ENCODE measurements around the gene DDX25.

DDX25 gene

DNA sequence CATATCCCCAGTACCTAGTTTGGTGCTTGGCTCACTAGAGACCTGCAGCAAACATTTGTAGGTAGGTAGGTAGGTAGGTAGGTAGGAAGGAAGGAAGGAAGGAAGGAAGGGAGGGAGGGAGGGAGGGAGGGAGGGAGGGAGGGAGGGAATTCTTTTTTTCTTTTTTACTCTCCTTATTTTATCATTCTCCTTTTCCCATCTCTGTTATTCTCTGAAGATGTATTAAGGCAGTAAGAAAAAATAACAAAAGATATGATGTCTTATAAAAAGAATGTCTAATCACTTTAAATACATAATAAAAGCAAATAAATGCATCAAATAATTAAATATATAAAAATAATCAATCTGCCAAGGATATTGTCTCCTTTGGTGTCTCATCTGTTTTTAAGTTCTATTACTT, 70.0 kb downstream of the DDX25 start:
- H3K27me3 ChIP-seq (ENCODE audit: low read length): no peaks in the 10 kb centered on the region

DNA sequence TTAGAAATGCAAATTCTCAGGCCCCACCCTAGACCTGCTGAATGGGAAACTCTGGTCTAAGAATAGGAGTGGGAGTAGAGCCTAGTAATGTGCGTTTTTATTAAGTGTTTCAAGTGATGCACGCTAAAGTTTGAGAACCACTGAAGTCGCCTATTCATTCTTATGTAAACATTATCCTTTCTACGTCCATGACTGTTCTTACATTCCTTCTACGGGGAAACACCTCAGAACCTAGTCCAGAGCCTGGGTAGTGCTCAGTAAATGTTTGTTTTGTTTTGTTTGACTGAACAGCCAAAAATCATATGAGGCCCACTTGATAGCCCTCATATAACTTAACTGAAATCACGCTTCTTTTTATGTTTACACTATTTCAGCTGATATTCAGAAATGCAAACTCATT, 71.3 kb downstream of the DDX25 start:
- Histone ChIP-seq H3K79me2 (ENCODE audit: insufficient read depth, low read length) (no peaks in the 10 kb centered on the region), H3K4me2 (ENCODE audit: low read depth, low read length, poor library complexity, severe bottlenecking) (no peak overlapping the region), H4K20me1 (ENCODE audit: low read depth, low read length) (no peaks in the 10 kb centered on the region), H3K36me3 (ENCODE audit: low read length) (no peaks in the 10 kb centered on the region), H3F3A (ENCODE audit: insufficient read depth) (no peaks in the 10 kb centered on the region), H2AFZ (ENCODE audit: low read depth, low read length, severe bottlenecking) (no peak overlapping the region), H3K9me3 (ENCODE audit: insufficient read depth, low read length) (no peaks in the 10 kb centered on the region), H3K4me3 (ENCODE audit: insufficient read depth, low read length, poor library complexity, severe bottlenecking) (no peak overlapping the region), H3K27ac (ENCODE audit: low read depth, low read length) (no peak overlapping the region), H3K27me3 (ENCODE audit: low read length) (no peaks in the 10 kb centered on the region), H3K9ac (ENCODE audit: low read length) (no peak overlapping the region), H3K9me2 (replicated peaks; ENCODE audit: insufficient read depth, low read length) (no peaks in the 10 kb centered on the region)
- TF ChIP-seq, protein P1, sequence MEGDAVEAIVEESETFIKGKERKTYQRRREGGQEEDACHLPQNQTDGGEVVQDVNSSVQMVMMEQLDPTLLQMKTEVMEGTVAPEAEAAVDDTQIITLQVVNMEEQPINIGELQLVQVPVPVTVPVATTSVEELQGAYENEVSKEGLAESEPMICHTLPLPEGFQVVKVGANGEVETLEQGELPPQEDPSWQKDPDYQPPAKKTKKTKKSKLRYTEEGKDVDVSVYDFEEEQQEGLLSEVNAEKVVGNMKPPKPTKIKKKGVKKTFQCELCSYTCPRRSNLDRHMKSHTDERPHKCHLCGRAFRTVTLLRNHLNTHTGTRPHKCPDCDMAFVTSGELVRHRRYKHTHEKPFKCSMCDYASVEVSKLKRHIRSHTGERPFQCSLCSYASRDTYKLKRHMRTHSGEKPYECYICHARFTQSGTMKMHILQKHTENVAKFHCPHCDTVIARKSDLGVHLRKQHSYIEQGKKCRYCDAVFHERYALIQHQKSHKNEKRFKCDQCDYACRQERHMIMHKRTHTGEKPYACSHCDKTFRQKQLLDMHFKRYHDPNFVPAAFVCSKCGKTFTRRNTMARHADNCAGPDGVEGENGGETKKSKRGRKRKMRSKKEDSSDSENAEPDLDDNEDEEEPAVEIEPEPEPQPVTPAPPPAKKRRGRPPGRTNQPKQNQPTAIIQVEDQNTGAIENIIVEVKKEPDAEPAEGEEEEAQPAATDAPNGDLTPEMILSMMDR (IDR thresholded peaks at IDR 0.05; ENCODE audit: insufficient read depth, low read length, poor library complexity, severe bottlenecking): no peak
- TF ChIP-seq EZH2phosphoT487 (conservative IDR thresholded peaks at IDR 0.05; ENCODE audit: low read length): no peak

More for the DNA sequence above, 70.0 kb downstream of the DDX25 start:
- Histone ChIP-seq H3K9me3 (ENCODE audit: insufficient read depth, low read length) (no peaks in the 10 kb centered on the region), H3K79me2 (ENCODE audit: insufficient read depth, low read length) (no peaks in the 10 kb centered on the region), H3K9me2 (replicated peaks; ENCODE audit: insufficient read depth, low read length) (no peaks in the 10 kb centered on the region), H3K4me2 (ENCODE audit: low read depth, low read length, poor library complexity, severe bottlenecking) (no peak overlapping the region), H4K20me1 (ENCODE audit: low read depth, low read length) (no peaks in the 10 kb centered on the region), H2AFZ (ENCODE audit: low read depth, low read length, severe bottlenecking) (no peak overlapping the region), H3K4me3 (ENCODE audit: insufficient read depth, low read length, poor library complexity, severe bottlenecking) (no peak overlapping the region), H3K36me3 (ENCODE audit: low read length) (no peaks in the 10 kb centered on the region), H3K9ac (ENCODE audit: low read length) (no peak overlapping the region), H3F3A (ENCODE audit: insufficient read depth) (no peaks in the 10 kb centered on the region), H3K27ac (ENCODE audit: low read depth, low read length) (no peak overlapping the region)
- TF ChIP-seq, protein P1 (IDR thresholded peaks at IDR 0.05; ENCODE audit: insufficient read depth, low read length, poor library complexity, severe bottlenecking): no peak
- no peak for TF ChIP-seq EZH2phosphoT487 (conservative IDR thresholded peaks at IDR 0.05; ENCODE audit: low read length)

DNA sequence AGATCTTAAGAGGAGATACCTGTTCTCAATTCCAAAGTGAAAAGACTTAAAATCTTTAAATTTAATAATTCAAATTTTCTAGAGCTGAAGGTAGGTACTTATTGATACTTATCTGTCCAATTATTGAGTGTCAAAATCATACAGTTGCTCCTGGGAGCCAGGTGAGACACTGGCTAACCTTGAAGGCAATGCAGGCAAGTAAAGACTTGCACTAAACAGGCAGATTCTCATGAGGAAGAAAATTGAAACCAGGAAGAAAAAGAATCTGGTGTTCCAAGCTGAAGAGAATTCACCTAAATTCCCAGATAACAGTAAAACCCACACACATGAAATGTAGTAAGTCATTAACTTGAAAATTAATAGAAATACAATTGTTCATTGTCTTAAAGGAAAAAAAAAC, 71.8 kb downstream of the DDX25 start:
- TF ChIP-seq, protein P1 (IDR thresholded peaks at IDR 0.05; ENCODE audit: insufficient read depth, low read length, poor library complexity, severe bottlenecking): no peak
- no peak for TF ChIP-seq EZH2phosphoT487 (conservative IDR thresholded peaks at IDR 0.05; ENCODE audit: low read length)
- Histone ChIP-seq H3K27ac (ENCODE audit: low read depth, low read length) (no peak overlapping the region), H3F3A (ENCODE audit: insufficient read depth) (no peaks in the 10 kb centered on the region), H3K27me3 (ENCODE audit: low read length) (no peaks in the 10 kb centered on the region), H3K9me3 (ENCODE audit: insufficient read depth, low read length) (no peaks in the 10 kb centered on the region), H3K36me3 (ENCODE audit: low read length) (no peaks in the 10 kb centered on the region), H4K20me1 (ENCODE audit: low read depth, low read length) (no peaks in the 10 kb centered on the region), H2AFZ (ENCODE audit: low read depth, low read length, severe bottlenecking) (no peak overlapping the region), H3K4me3 (ENCODE audit: insufficient read depth, low read length, poor library complexity, severe bottlenecking) (no peak overlapping the region), H3K4me2 (ENCODE audit: low read depth, low read length, poor library complexity, severe bottlenecking) (no peak overlapping the region), H3K79me2 (ENCODE audit: insufficient read depth, low read length) (no peaks in the 10 kb centered on the region), H3K9me2 (replicated peaks; ENCODE audit: insufficient read depth, low read length) (no peaks in the 10 kb centered on the region), H3K9ac (ENCODE audit: low read length) (no peak overlapping the region)

Measured in SU-DHL-6 (cell line).